ENCODE results near the gene MYO16.

The MYO16 gene

GRCh38 chr13:109139346-109139745 lies 509.9 kb downstream of the MYO16 start:
- no peak for DNase-seq

- no peak for DNase-seq
Observed at GRCh38 chr13:109140054-109140453, 510.6 kb downstream of the MYO16 start.

GRCh38 chr13:109140479-109141349 lies 511.3 kb downstream of the MYO16 start:
- no peak for DNase-seq

- no peak for DNase-seq
Observed at GRCh38 chr13:109141706-109142105, 512.3 kb downstream of the MYO16 start.

- no peak for DNase-seq
Observed at GRCh38 chr13:109144693-109145437, 515.5 kb downstream of the MYO16 start.

DNA sequence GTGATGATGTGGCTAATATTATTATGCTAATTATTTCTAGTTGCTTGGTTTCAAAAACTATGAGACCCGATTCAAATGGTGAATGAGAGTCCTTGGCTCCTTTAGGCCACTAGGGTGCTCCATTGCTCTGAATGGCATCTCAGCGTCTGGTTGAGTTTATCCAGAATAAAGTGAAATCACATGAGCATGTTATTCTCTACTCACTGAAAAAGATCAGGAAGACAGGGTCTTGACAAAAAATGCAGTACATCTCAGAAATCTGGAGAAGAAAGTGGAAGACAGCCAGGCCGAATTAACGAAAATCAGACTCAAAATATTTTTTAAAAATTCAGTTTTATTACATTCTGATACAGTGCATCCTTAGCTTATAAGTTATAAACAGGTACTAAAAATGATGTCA lies 516.2 kb downstream of the MYO16 start:
- DNase-seq = no peak

GRCh38 chr13:109146393-109146792 lies 517.0 kb downstream of the MYO16 start:
- no peak for DNase-seq

- no peak for DNase-seq
Observed at GRCh38 chr13:109146912-109147647, 517.7 kb downstream of the MYO16 start.

DNA sequence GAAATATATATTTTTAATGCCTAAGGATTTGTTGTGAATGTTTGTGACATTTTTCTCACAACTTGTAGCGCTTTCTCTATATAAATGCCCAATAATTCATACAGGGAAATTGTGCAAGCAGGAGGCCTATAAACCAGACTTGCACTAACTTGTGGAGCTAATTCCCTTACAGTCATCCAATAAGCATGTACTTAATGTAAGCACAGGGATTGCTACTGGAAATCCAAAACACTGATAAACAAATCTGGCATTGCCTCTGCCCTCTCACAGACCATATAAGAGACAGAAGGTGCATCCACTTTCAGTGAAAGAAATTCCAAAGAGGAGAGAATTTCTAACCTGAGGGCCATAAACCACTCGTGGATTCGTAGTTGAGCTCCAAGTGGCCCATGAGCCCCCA lies 518.8 kb downstream of the MYO16 start:
- no peak for DNase-seq

- DNase-seq = no peak
Observed at GRCh38 chr13:109150696-109151095, 521.3 kb downstream of the MYO16 start.

DNA sequence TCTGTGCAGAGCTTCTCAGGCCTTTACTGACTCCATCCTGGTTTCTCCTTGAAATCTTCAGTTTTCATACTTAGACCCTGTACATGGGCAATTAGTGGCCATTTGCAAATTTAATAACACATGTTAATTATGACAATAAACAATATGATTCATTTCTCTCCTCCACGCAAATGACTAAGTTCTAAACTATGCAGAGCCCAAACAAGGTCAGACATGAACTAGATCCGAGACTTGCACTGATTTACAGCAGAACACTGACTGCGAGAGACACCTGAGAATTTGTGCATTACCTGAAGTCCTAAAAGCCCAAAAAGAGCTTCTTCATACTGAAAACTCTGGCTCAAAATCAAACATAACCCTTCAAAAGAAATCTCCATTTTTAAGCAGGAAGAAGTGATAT lies 521.8 kb downstream of the MYO16 start:
- DNase-seq = no peak

DNA sequence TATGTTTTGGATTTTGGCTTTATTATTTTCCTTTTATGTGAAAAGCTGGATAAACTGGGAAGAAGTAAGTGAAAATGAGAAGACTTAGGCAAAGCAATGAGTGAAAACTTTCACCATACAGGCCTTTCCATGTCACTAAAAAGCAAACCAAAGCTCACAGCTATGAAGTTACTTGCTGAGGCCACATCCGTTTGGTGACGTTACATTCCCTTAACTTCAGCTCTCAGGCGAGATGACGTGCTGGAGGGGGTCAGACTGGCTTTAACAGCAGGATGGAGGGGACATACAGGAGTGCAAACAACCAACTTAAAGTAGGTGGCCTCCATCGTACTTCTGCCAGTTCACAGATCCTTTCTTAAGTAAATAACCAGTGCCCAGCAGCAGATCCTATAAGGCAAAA lies 522.3 kb downstream of the MYO16 start:
- no peak for DNase-seq

DNA sequence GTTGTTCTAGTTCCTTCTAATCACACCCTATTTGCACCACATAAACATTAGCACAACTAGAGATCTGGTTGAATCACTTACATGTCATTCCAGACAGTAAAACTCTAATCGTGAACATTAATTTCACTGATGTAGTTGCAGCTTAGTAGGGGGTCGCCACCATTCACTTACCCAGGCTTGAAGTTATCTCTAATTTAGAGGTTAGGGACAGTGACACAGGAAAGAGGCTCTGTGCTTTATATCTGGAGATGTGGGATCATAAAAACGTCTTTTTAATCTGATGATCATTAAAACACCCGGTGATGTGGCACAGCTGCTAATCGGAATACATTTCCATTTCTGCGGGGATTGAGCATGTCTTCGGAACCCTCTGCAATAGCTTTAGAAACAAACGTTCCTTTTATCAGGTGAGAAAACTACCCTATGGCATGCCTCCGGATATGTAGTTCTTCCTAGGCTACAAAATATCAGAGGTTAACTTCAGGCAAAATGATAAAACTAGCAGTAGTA lies 523.0 kb downstream of the MYO16 start:
- DNase-seq = no peak

DNA sequence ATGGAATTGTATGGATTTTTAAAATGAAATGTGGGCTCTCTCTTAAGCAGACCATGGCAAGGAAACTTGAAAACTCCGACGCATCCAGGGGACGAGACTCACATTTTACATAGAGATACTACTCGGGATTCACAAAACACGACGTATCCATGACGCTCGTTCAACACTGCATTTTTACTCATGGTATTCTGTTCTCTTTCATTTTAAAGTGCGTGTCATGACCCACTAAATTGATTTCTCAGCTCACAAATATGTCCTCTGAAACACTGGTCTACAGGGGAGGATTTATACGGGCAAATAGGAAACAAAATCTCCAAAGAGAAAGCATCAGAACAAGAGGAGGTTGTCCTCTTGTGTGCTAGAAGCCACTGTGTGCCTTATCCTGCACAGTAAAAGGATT lies 523.5 kb downstream of the MYO16 start:
- DNase-seq = no peak

GRCh38 chr13:109154146-109154545 lies 524.7 kb downstream of the MYO16 start:
- no peak for DNase-seq

GRCh38 chr13:109154546-109154945 lies 525.1 kb downstream of the MYO16 start:
- no peak for DNase-seq

- DNase-seq = no peak
Observed at GRCh38 chr13:109154966-109155761, 525.8 kb downstream of the MYO16 start.

GRCh38 chr13:109156181-109156935 lies 526.9 kb downstream of the MYO16 start:
- no peak for DNase-seq

- DNase-seq = no peak
Observed at GRCh38 chr13:109157275-109157674, 527.9 kb downstream of the MYO16 start.

DNA sequence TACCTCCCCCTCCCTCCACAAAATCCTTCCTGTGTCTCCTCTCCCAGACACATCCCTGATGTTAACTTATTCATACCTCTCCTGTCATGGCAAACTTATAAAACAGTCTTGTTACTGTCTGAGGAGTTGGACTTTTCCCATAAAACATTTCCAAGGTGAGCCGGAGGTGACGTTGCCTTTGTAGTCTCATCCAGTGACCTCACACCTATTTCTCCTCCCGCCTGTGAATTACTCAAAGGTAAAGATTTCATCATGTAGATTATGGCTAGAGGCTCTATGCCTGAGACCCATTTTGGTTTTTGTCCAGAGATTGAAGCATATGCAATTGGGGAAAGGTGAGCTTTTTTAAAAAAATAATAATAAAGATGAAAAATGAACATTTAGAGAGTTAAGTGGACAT lies 529.0 kb downstream of the MYO16 start:
- no peak for DNase-seq

DNA sequence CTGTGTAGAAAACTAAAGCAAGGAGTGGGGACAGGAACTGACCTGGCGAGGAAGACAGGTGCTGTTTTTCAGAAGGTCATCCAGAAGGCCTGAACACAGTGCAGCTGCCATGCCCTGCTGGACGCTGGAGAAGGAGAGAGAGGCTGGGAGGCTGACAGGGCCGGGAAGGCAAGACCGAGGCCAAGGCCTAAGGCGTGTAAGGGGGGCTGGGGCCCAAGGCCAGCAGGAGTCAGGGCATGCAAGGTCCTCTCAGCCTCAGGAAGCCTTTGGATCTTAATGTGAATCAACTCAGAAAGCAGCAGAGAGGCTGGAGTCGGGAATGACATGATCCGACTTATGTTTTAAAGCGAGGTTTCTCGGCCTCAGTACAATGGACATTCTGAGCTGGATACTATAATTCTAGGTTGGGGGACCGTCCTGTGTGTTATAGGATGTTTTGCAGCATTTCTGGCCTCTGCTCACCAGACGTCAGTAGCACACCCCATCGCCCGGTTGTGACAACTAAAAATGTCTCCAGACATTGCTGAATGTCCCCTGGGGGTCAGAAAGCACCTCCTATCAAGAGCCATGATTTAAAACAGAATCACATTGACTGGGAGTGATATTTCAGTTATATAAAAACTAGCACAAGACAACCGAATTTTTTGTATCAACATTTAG lies 530.4 kb downstream of the MYO16 start:
- DNase-seq = no peak

Measured in stimulated activated CD4-positive, alpha-beta T cell treated with anti-CD3 and anti-CD28 coated beads, Interleukin-4, amount 100 ng/mL, for 24 hours (primary cell).